HG02970 (cell line): ENCODE results near the gene MS4A3.
"Not testable (repeated sequence)": the region's sequence is repeated elsewhere in the genome, so short reads cannot be mapped to it uniquely, and the experiment has no call there.

ENCODE experiments used
- ATAC-seq: cut with Tn5 transposase; IDR thresholded peaks from one replicate; pipeline ENCODE4 v1.9.1; 2021; ENCODE audit warnings: mild to moderate bottlenecking, moderate library complexity, moderate number of reproducible peaks; ENCODE audit not compliant: unreplicated experiment, low FRiP score

The MS4A3 gene, protein sequence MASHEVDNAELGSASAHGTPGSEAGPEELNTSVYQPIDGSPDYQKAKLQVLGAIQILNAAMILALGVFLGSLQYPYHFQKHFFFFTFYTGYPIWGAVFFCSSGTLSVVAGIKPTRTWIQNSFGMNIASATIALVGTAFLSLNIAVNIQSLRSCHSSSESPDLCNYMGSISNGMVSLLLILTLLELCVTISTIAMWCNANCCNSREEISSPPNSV

DNA sequence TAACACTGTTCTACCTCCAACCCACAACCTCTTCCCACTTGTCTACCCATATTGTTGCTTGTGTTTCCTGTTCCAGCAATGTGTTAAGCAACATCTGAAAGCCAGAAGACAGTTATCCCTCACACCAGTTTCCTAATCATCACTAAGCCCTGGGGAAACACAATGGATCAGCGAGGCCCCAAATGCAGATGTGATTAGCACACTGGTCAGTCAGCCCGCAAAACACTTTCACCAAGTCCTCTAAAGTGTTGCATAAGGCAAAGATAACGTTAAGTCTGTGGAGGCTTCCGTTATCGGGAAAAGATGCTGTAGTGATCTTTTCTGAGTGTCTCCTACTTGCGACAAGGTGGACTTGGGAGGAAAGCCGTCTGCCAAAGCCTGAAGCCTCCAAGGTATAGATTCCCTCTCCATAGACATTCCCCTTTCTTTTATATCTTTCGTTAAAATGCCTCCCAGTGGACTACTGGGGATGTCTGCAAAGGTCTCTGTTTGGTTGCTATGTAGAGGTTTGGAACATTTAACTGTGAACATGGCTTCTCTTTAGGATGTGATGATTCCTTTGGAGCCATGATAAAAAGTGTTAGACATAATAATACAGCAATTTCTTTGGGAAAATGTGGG, at the start of gene MS4A3:
TSS of gene MS4A3 (plus strand) at position 317 of the 621 bp plus-strand sequence. CDS start 4,496 bp downstream, outside the sequence.
- ATAC-seq = no peak

DNA sequence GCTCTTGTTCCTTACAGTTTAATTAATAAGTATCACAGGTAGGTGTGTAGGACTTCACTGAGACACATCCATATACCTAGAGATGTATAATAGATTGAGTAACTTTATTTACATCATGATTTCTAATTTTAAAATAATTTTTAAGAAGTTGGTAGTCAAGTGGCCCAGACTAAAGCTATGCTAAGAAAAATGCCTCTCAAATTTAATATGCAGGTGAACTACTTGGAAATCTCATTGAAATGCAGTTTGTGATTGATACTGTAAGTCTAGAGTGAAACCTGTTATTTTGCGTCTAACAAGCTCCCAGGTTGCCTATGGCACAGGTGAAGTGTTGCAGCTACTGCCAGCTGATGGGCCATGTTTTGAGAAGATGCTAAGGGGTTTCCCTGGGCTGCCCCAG, 39.6 kb upstream of the MS4A3 start, which contains the start of gene OOSP4B:
TSS of gene OOSP4B (plus strand) at position 301 of the 400 bp plus-strand sequence.
- no peak for ATAC-seq

DNA sequence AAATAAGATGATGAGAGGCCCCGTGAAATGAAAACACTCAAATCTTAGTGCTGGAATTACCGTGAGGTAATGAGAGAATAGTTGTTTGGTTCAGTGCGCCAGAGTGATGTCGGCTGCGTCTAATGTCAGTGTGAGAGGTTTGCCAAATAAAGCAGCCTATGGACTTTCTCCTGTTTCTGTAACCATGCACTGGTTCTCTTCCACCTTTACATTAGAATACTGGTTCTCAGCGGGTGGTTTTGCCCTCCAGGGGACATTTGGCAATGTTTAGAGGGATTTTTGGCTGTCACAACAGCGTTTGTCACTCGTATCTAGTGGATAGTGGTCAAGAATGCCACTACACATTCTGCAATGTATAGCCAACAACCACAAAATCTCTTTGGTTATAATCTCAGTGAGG, 38.4 kb upstream of the MS4A3 start:
- no peak for ATAC-seq

DNA sequence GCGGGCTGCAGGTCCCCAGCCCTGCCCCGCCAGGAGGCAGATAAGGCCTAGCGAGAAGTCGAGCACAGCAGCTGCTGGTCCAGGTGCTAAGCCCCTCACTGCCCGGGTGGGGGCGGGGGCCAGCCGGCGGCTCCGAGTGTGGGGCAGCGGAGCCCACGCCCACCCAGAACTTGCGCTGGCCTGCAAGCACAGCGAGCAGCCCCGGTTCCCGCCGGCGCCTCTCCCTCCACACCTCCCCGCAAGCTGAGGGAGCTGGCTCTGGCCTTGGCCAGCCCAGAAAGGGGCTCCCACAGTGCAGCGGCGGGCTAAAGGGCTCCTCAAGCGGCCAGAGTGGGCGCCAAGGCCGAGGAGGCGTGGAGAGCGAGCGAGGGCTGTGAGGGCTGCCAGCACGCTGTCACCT, 36.1 kb upstream of the MS4A3 start:
- ATAC-seq = not testable (repeated sequence)

DNA sequence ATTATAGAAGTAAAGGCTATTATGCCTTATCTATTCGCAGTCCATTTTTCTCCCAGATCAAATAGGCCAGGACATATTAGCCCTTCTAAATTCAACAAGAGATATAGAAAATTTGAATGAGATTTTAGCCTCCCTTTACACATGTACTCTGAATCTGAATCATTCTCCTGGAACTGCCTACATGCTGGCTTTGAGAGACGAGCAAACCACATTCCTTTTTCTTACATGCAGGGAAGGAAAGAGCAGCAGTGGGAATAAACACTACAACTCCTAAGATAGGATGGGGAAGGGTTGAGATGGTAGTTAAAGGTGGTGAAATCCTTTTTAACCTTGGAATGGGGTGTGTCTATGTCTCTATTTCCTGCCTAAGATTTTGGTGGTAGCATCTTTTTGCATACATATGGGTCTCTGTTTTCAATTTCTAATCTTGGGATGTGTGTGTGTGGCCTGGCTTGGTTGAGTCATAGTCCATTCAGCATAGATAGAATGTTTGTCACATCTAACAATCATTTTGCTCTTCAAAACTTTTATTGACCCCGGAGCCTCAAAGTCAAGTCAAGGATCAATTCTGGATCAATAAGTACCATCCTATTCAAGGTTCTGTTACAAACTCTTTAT, 27.3 kb upstream of the MS4A3 start:
- ATAC-seq = no peak

DNA sequence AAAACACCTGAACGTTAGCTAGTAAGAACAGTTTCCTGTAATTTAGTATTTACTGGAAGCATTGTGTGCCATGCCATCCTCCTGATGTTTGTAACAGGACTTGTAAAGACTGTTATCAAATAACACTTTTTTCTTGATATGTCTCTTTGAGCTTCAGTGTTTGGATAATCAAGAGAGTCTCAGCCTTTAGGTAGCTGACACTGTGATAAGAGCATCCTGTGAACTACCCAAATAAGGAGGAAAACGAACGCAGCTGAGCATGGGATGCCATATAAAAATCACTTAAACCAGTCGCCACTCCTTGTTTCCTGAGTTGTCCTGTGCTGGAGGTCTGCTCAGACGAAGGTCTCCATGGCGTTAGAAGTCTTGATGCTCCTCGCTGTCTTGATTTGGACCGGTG, 16.4 kb upstream of the MS4A3 start, which contains the start of gene OOSP2:
TSS of gene OOSP2 (plus strand) at position 301 of the 400 bp plus-strand sequence. CDS start at position 352, 51 bp downstream.
- ATAC-seq = no peak

DNA sequence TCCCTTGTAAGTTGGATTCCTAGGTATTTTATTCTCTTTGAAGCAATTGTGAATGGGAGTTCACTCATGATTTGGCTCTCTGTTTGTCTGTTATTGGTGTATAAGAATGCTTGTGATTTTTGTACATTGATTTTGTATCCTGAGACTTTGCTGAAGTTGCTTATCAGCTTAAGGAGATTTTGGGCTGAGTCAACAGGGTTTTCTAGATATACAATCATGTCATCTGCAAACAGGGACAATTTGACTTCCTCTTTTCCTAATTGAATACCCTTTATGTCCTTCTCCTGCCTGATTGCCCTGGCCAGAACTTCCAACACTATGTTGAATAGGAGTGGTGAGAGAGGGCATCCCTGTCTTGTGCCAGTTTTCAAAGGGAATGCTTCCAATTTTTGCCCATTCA, 6.0 kb upstream of the MS4A3 start:
- not testable (repeated sequence) for ATAC-seq

DNA sequence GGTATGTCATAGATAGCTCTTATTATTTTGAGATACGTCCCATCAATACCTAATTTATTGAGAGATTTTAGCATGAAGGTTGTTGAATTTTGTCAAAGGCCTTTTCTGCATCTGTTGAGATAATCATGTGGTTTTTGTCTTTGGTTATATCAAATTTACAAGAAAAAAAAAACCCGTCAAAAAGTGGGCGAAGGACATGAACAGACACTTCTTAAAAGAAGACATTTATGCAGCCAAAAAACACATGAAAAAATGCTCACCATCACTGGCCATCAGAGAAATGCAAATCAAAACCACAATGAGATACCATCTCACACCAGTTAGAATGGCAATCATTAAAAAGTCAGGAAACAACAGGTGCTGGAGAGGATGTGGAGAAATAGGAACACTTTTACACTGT, 5.6 kb upstream of the MS4A3 start:
- ATAC-seq = not testable (repeated sequence)

DNA sequence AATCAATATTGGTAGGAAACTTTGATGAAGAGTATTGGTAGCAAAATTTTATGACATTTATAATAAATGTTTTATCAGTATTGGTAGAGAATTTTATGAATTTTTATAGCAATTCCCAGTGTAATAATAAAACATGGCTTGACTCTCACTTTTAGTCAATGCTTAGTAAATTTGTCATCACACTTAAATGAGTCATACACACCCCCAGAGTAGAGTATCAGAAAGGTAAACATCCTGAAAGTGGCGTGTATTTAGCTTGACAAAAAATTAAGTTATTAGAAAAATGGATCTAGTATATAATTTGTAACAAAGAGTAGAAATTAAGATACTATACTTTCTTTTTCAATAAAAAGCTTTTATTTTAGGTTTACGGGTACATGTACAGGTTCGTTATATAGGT, 2.6 kb downstream of the MS4A3 start:
- ATAC-seq = no peak

DNA sequence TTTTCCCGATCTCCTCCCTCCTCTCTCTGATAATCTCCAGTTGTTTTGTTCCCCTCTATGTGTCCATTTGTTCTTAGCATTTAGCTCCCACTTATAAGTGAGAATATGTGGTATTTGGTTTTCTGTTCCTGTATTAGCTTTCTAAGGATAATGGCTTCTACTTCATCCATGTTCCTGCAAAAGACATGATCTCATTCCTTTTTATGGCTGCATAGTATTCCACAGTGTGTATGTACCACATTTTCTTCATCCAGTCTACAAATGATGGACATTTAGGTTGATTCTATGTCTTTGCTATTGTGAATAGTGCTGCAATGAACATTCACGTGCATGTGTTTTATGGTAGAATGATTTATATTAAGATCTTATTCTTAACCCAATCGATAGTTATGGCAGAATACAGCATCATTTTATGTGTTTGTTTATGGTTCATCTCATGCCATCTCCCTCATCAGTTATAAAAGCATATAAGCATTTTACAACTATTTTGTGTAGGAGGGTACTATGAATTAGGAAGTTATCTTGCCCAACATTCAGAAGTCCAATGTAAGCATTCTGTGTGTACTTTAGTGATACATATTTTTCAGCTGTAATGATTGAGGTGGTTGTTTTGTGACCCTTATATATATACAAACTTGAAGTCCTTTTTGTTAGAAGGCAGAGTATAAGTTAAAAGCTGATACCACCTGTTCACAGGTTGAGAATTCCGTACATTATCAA, 3.2 kb downstream of the MS4A3 start:
- no peak for ATAC-seq

DNA sequence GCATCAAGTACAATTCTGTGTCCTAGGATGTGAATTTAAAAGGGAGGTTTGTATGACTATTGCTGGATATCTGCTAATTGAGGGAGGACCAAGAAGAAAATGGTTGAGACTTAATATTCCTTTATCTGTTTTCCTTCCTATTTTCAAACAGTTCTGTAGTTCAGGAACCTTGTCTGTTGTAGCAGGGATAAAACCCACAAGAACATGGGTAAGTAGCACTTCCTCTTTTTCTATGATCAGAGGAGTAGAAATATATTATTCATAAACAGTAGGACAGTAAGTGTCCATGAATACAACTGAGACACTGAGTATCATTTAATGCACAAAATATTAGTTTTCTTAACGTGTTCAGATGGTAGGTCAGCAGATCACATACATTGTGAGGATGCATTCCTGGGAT, 7.6 kb downstream of the MS4A3 start:
- ATAC-seq = no peak

DNA sequence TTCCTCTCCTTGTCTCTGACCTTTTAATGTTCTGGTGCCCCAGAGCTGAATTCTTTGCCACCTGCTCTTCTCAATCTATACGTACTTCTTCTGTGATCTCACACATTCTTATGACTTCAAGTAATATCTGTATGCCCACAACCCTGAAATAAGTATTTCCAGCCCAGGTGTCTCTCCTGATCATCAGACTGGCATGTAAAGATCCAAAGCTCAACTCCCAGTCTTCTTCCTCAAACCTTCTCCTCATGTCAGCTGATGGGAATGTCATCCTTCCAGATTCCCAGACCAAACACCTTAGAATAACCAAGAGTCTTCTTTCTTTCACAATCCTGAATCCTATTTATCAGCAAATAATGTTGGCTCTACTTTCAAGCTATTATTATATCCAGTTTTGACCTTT, 9.3 kb downstream of the MS4A3 start:
- no peak for ATAC-seq

DNA sequence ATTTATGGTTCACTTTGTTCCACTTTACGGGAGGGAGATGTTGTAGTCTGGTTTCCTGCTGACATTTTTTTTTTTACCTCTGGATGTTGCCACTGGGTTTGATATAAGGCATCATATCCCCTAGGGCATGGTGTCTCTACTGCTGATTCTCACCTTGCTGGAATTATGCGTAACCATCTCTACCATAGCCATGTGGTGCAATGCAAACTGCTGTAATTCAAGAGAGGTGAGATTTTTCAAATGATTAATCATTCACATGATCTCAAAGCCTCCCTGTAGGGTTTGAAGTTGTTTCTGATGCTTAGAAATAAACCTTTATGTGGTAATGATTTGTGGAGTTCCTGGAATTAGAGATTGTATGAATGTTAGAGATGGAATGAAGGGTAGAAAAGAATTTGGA, 13.0 kb downstream of the MS4A3 start:
- no peak for ATAC-seq

DNA sequence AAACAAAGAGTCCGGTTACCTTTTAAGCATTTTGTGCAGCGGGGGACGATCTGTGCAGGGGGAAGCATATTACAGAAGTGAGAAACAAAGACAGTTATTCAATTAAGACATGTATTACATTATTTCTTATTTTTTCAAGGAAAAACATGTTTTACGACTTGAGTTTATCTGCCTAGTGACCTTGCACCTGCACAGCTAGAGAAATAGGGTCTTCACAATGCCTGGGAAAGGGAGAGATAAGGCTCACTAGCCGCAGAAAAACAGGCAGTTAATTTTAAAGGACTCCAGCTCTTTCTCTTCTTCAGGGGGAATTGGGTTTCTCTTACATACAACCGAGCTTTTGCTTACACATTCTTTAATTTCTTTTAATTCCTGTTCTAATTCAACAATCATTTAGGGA, 15.2 kb downstream of the MS4A3 start:
- ATAC-seq = not testable (repeated sequence)

DNA sequence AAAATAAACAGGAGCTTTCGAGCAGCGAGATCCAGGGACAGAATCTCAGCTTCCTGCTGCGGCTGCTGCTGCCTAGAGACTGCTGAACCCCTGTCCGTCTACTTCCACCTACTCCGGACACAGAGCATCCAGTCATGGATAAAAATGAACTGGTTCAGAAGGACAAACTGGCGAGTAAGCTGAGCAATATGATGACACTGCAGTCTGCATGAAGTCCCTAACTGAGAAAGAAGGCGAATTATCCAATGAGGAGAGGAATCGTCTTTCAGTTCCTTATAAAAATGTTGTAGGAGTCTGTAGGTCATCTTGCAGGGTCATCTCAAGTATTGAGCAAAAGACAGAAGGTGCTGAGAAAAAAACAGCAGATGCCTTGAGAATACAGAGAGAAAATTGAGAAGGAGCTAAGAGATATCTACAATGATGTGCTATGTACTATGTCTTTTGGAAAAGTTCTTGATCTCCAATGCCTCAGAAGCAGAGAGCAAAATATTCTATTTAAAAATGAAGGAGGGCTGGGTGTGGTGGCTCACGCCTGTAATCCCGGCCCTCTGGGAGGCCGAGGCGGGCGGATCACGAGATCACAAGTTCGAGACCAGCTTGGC, 20.9 kb downstream of the MS4A3 start:
- no peak for ATAC-seq

DNA sequence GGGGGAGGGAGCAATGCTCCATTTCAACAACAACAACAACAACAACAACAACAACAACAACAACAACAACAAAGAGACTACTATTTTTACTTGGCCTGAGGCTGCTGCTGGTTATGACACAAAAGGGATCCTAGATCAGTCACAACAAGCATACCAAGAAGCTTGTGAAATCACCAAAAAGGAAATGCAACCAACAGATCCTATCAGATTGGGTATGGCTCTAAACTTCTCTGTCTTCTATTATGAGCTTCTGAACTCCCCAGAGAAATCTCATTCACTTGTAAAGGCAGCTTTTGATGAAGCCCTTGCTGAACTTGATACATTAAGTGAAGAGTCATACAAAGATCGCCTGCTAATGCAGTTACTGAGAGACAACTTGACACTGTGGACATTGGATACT, 21.5 kb downstream of the MS4A3 start:
- ATAC-seq = no peak

DNA sequence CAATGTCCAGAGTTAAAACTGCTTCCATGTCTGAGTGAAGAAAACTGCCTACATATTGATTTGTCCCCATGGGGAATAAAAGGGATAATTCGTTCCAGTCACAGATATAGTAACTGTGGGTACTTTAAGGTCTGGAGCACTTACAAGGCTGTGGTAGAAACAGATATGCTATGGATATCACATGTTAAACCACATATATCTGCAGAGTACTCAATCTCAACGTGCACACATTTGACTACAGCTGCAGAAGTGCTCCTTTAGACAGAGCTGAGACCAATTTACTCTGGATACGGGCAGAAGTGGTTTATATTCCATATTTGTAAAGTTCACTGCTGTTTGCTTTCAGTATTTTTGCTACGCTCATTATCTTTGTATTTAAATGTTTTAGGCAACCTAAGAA, 22.3 kb downstream of the MS4A3 start:
- no peak for ATAC-seq

DNA sequence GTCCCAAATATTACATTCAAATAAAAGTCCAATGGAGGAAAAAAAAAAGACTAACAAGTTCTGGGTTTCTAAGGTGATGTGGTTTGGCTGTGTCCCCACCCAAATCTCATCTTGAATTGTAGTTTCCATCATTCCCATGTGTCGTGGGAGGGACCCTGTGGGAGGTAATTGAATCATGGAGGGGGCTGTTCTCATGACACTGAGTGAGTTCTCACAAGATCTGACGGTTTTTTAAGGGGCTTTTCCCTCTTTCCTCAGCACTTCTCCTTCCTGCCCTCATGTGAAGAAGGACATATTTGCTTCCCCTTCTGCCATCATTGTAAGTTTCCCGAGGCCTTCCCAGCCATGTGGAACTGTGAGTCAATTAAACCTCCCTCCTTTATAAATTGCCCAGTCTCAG, 24.1 kb downstream of the MS4A3 start:
- no peak for ATAC-seq

DNA sequence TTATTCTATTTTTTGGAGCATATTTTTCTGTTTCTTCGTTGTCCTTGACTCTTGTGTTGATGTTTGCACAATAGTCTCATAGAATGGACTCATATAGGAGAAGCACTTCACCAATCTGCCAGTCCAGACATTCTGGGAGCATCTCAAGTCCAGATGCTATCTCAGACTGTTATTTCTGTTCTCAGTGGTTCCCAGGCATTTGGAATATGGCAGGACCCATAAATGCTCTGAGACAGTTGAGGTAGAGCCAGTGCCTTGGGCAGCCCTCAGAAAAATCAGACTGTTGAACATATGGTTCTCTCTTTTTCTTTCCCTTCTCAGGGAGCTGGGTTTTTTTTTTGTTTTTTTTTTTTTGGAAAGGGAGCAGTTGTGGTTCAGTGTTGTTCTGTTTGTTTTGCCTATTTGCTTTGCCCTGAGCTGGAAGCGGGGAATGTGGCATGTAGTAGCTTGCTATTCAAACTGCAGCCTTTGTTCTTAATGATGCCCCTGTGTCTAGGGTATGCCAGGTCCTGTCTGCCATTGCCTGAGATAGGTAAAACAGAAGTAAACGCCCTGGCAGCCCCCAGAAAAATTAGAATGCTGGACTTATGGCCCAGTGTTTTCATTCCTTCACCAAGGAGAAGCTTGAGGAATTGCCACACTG, 28.3 kb downstream of the MS4A3 start:
- ATAC-seq = no peak

DNA sequence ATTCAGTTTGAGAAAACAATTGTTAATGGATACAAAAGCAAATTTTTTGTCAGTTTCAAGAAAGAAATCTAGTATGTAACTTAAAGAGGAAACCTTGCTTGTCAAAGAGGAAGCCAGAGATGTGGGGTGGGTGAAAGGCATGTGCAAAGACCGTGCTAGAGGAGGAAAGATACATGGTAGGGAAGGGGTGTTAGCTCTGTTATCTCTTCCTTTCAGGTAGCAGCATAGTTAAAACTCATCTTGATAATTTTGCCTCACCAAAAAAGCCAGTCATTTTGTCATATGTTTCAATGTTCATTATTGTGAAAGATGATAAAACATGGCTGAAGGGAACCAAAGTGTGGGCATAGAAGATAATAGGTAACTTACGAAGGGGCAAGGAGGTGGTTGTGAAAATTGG, 29.4 kb downstream of the MS4A3 start:
- ATAC-seq = no peak
